GM19025 (cell line): Measurements from ENCODE around the gene MMP11.

ENCODE experiments used
- ATAC-seq: cut with Tn5 transposase; IDR thresholded peaks from one replicate; pipeline ENCODE4 v1.9.1; 2021; ENCODE audit warnings: mild to moderate bottlenecking, low read depth, moderate library complexity; ENCODE audit not compliant: unreplicated experiment

The MMP11 gene

GRCh38 chr22:23827351-23827995 is 54.8 kb downstream of the MMP11 start:
- no peak for ATAC-seq

- no peak for ATAC-seq
Observed at GRCh38 chr22:23828800-23829680, 56.4 kb downstream of the MMP11 start.

- ATAC-seq: no peak
Observed at GRCh38 chr22:23829845-23830372, 57.3 kb downstream of the MMP11 start.

DNA sequence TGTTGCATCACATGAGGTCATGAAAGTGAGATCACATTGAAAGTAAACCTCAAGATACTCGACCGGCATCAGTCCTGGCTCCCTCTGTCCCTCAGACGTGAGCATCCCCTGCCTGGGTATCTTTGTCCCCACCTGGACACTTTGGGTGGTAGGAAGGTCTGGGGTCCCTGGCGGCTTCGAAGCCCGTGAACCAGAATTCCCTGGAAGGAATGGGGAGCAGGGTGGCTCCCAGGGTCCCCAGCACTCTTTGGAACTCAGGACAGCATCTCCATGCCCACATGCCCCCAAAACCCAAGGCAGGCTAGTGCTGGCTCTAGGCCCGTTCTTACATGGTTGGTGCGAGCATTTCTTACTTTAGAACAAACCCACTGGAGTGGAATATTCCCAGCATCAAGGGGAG is 58.6 kb downstream of the MMP11 start:
- ATAC-seq: no peak

DNA sequence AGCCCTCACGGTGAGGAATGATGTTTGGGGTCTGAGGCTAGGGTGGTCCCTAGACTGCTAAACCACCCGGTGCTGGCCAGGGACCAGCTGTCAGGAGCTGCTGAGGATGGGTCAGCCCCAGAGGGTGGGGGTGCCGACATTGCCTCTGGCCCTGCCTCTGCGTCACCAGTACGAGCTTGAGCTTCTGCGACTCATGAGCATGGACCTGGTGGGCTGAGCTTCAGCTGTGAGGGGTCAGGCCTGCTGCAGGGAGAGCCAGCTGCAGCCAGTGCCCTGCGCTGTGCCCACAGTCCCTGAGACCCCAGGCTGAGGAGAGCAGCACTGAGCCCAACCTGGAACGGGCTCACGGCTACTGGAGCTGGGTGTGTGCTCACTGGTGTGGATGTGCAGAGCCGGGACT is 59.1 kb downstream of the MMP11 start:
- no peak for ATAC-seq

DNA sequence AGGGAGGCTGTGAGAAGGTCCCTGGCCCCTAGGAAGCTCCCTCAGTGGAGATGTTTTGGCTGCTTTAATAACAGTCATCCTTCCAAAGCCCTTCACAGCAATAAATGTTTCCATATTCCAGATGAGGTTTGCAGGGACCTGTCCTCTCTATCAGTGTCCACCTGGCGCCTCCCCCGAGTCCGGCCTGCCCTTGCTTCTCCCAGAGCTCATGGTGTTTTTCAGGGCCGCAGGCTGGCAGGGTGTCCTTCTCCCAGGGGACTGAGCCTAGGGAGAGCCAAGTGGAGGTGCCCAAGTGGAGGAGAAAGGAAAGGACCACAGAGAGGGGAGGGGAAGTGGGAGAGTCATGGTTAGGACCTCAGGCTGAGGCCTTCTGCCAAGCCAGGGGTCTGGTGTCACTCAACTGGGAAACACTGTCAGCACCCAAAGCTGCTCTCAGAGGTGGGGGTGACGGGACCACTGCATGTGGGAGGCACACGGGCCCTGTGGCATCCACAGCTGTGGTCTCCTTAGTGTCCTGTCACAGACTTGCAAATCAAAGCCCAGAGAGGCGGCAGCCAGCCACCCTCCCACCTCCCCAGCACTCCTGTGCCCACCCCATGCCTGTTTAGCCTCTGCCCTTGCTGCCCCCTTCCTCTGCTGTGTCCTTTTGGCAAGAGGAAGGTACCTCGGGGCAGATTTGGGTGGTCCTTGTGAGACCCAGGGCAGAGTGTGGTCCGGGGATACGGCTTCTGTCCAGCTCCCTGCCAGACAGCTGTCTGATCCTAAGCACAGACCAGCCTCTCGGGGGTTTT is 59.8 kb downstream of the MMP11 start:
- ATAC-seq: no peak

DNA sequence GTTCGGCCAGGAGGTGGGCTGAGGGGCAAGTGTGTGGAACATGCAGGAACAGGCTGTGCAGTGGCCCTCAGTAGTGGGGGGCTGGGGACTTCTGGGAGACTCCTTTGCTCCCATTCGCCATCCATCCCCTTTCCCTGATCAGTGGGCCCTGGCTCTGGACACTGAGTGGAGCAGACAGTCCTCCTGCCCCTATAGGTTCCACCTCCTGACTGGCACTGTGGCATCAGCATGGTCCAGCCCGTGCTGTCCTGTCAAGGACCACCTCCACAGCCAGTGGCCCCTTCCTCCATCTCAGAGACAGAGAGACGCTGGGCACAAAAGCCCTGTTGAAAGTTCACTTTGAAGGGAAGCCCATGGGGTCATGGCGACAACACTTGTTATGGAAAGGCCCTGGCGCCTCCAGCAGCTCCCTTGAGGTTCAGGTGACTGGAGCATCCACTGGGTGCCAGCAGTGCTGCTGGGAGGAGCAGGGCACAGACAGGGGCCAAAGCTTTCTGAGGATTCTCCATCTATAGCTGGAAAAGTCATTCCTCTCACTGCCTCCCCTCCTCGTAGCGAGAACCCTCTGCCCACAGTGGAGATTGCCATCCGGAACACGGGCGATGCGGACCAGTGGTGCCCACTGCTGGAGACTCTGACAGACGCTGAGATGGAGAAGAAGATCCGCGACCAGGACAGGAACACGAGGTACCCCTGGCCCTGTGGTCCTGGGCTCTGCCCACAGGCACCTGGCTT is 60.5 kb downstream of the MMP11 start:
- ATAC-seq: no peak
